Activated naive CD8-positive, alpha-beta T cell treated with anti-CD3 and anti-CD28 coated beads, Interleukin-2, amount 10 ng/mL, durations not matched to agents 7 days and 5 days (primary cell): Measurements from ENCODE around the gene MYH7. TPM values are rescaled to one million over a fixed set of nuclear protein-coding genes. Genes with fewer than 3 reads are reported as not detected.

Experiments used
- ATAC-seq: fragments of 150-1000 bp; cut with Tn5 transposase; one replicate; pipeline ENCODE4 v1.10.0; 2021; ENCODE audit warnings: low read depth, moderate library complexity
- POLR2A ChIA-PET: fragments of 350-600 bp; sonication (Branson Sonifier 250); formaldehyde crosslinking; loops from one replicate; lab custom pipeline; 2021; ENCODE audit warnings: antibody characterized with exemption; lab: Charles Lee
- DNase-seq: peaks from one replicate; pipeline ENCODE4 v3.0.0; 2021
- H3K27ac Mint-ChIP-seq: one replicate; pipeline ENCODE4 v1.8.0; 2022; ENCODE audit warnings: mild to moderate bottlenecking, mixed read lengths
- H3K27me3 Mint-ChIP-seq: one replicate; pipeline ENCODE4 v1.8.0; 2022; ENCODE audit warnings: mild to moderate bottlenecking, moderate library complexity, mixed read lengths
- H3K36me3 Mint-ChIP-seq: one replicate; pipeline ENCODE4 v1.8.0; 2021; ENCODE audit warnings: mild to moderate bottlenecking, mixed read lengths
- H3K4me1 Mint-ChIP-seq: one replicate; pipeline ENCODE4 v1.8.0; 2021; ENCODE audit warnings: mixed read lengths
- H3K4me3 Mint-ChIP-seq: one replicate; pipeline ENCODE4 v1.8.0; 2022; ENCODE audit warnings: mild to moderate bottlenecking, moderate library complexity, mixed read lengths
- H3K9me3 Mint-ChIP-seq: one replicate; pipeline ENCODE4 v1.8.0; 2021; ENCODE audit warnings: mixed read lengths
- total RNA-seq, 2 experiments: library from RNA; stranded (reverse); gene quantifications; one replicate each; pipeline ENCODE4 v1.2.3, GENCODE V29; 2021

MYH7 gene
- total RNA-seq, 2 experiments from 2014 or later: not detected

DNA sequence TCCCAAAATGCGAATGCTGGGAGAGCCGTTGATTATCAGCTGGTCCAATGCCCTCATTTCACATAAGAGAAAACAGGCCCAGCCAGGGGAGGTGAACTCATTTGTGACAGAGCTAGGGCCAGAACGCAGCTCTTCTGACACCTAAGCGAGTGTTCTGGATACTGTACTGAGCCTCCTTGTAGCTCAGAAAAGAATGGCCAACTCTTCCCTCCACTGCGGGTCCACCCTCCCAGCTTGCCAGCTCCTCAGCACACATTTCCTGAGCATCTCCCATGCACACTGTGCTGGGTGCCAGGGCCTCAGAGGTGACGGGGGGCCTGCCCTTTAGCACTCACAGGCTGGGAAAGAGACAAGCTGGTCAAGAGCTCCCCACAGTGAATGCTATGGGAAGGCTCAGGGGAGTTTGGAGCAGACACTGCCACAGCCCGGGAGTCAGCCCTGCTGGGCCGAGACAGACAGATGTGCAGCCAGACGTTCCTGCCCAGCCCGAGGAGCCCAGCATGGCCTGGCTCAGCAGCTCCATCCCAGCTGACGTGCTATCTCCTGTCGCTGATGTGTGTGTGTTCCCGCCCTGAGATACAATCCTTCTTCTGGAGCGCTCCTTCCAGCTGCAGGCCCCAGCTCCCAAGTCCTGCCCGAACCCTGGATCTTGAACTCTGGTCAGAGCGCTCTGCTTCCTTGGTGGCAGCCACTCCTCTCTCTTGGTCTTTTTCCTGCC is 55.1 kb downstream of the MYH7 start:
- ATAC-seq: peak; percentile 14
- Mint-ChIP-seq H3K36me3 (no peaks in the 10 kb centered on the region), H3K4me3 (no peak overlapping the region), H3K4me1 (peaks cover 9% of the 10 kb centered on the region), H3K27me3 (peaks cover 9% of the 10 kb centered on the region), H3K27ac (no peak overlapping the region), H3K9me3 (no peaks in the 10 kb centered on the region)
- DNase-seq: no peak
- POLR2A ChIA-PET: interaction anchor here (0.7 to 1.6 kb wide), 3 partner anchors 54 to 59 kb away, joined by 3 to 11 read pairs (median 5); partner anchors contain the start of gene PABPN1

DNA sequence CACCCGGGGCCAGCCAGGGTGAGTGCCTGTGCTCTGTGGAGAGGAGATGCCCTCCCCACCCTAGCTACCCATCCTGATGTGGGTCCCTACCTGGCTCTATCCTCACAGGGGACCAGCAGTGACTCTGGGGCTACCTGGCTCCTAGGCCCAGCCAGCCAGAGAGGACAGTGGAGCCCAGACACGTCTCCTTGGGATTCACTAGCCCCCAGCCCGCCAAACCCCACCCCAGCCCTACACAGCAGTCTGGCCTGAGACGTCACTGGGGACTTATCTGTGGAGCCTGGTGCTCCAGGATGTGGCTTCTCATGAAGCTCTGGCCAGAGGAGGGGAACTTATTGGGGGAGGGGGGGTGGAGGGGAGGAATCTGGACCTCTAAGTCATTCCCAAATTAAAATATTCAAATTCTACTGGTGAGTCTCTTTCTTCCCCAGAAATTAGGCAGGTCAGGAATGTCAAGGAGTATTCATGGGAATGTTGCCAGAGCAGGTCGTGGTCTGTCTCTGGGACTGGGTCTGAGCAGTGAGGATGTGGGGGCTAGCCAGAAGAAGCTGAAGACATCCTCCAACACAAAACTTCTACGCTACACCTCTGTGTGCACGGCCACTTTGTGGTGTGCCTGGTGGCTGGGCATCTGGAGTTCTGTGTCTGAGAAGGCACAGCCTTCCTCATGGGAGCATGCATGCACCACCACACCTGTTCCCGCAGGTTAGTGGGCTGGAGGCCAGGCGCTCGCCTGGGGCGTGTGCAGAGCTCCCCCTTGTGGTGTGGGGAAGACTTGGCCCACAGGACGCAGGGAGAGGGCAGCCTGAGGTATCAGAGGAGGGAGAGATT is 55.9 kb downstream of the MYH7 start:
- Mint-ChIP-seq H3K36me3 (no peaks in the 10 kb centered on the region), H3K4me3 (no peak overlapping the region), H3K4me1 (peaks cover 9% of the 10 kb centered on the region), H3K9me3 (no peaks in the 10 kb centered on the region), H3K27me3 (peaks cover 9% of the 10 kb centered on the region), H3K27ac (no peak overlapping the region)
- POLR2A ChIA-PET: interaction anchor here (0.7 to 1.6 kb wide), 4 partner anchors 53 to 828 kb away, joined by 3 to 11 read pairs (median 4); partner anchors contain the start of gene PABPN1
- DNase-seq (peak; percentile 74), ATAC-seq (peak; percentile 81)

DNA sequence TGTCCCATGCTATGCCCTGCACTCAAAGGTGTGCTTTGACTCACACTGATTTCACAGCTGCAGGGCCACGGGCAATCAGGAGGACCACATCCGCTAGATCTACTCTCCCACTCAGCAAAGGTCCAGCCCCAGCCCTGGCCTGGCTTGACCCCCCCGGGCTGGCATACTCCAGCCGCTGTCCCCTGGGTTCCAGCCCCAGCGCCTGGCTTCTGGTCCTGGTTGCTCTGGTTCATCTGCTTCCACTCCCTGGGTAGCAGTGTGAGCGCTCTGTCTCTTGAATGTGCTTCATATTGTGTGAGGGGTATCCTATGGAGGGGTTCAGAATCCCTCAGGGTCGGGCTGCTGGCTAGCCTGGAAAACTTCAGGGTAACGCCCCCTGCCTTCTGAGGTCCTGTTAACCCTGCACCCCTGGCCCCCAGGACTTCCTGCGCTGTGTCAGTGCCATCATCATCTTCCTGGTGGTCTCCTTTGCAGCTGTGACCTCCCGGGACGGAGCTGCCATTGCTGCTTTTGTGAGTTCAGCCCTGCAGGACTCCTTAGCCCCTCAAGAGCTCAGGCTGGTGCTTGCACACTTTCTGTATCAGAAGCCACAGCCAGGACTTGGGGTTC is 56.7 kb downstream of the MYH7 start:
- DNase-seq: no peak
- ATAC-seq: no peak
- H3K36me3 Mint-ChIP-seq: no peaks in the 10 kb centered on the region
- no peak overlapping the region for H3K27ac Mint-ChIP-seq
- no peaks in the 10 kb centered on the region for H3K9me3 Mint-ChIP-seq
- no peak overlapping the region for H3K4me3 Mint-ChIP-seq
- peaks cover 9% of the 10 kb centered on the region for H3K4me1 Mint-ChIP-seq
- POLR2A ChIA-PET: no interaction called here
- H3K27me3 Mint-ChIP-seq: peaks cover 9% of the 10 kb centered on the region

DNA sequence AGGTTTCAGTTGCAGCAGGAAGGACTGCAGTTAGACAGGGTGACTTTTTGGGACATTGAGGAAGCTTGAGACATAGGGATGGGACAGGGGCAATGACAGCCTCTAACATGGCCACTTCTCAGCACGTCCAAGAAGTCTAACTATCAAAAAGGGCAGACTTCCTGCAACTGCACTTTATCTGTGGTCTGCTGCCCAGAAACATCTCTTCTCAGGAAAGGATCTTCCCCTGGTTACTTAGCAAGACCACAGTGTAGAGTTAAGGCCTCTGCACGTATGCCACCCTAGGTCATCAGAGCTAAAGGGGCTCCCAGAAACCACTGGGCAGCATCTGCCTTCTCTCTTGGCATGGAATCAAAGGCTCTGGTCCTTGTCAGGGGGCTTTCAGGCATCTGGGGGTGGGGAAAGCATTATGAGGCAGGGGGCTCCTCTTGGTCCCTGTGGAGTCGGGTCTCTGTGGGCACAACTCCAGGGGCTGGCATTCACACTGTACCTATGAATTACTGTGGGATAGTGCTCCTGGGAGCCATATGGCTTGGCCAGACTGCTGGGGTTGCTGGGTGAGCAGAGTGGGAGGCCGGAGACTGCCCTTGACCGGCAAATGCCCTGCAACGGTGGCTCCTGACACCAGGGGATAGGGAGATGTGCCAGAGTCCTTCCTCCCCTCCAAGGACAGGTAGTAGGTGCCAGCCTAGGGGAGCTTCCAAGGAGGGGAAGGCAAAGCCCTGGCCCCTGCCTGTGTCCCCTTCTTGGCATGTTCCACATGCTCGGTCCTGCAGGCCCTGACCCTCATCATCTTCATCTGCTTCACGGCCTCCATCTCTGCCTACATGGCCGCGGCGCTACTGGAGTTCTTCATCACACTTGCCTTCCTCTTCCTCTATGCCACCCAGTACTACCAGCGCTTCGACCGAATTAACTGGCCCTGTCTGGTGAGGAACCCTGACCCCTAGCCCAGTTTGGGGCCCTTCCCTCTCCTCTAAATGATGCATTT is 57.6 kb downstream of the MYH7 start:
- Mint-ChIP-seq H3K4me1 (peaks cover 9% of the 10 kb centered on the region), H3K36me3 (no peaks in the 10 kb centered on the region), H3K27me3 (peaks cover 9% of the 10 kb centered on the region), H3K27ac (no peak overlapping the region), H3K9me3 (no peaks in the 10 kb centered on the region), H3K4me3 (no peak overlapping the region)
- no peak for ATAC-seq
- DNase-seq: no peak
- POLR2A ChIA-PET: no interaction called here

DNA sequence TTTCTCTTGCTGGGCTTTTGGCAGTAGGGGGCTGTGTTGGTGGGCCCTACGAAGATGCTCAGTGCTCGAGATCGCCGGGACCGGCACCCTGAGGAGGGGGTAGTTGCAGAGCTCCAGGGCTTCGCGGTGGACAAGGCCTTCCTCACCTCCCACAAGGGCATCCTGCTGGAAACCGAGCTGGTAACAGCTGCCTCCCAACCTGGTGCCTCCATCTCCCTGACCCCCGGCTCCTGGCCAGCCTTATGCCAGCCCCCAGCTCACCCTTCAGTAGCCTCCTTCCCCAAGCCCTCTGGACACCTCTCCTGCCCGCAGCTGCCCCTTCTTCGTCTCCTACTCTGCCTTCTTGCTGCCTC is 58.3 kb downstream of the MYH7 start:
- Mint-ChIP-seq H3K36me3 (no peaks in the 10 kb centered on the region), H3K4me1 (peaks cover 10% of the 10 kb centered on the region), H3K9me3 (no peaks in the 10 kb centered on the region), H3K27me3 (peaks cover 4% of the 10 kb centered on the region), H3K27ac (no peak overlapping the region), H3K4me3 (no peak overlapping the region)
- no peak for DNase-seq
- POLR2A ChIA-PET: no interaction called here
- ATAC-seq: no peak

DNA sequence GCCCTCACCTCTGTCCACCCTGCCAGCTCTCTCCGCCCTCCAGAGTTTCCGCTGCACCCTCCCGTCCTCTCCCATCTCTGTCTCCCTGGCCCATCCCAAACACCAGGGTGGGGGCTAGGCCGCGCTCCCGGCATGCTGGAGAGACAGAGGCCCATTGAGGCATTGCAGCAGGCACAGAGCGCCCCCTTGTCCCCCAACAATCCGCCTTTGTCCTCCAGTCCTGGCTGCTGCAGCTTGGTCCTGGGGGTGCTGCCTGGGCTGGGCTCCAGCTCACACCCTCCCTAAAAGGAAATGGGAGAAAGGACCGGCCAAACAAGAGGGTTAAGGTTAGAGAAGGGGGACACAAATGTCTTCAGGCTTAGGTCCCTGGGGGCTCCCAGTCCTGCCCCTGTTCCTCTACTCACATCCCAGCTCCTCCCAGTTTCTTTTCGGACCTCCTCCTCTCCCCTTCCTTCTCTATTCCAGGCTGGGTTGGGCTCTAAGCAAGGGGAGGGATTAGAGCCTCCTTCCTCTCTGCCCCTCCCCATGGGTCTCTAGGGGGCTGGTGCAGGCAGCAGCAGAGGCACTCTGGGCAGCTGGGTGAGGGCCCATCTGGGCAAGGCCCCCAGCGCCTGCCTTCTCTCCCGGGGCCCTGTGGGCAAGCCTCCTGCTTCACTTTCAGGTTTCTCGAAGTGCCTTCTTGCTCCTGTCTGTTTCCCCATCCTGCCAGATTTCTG is 58.8 kb downstream of the MYH7 start, which contains the start of gene CMTM5:
Gene CMTM5 (plus strand): TSS at position 565 of the 716 bp plus-strand sequence. CDS start 206 bp downstream, outside the sequence.
- H3K4me3 Mint-ChIP-seq: no peak within 1 kb of the TSS
- peaks cover 14% of the 10 kb centered on the region for H3K4me1 Mint-ChIP-seq
- no peaks in the 10 kb centered on the region for H3K9me3 Mint-ChIP-seq
- H3K27ac Mint-ChIP-seq: no peak within 1 kb of the TSS
- POLR2A ChIA-PET: no interaction called here
- DNase-seq: no peak
- no peaks in the 10 kb centered on the region for H3K36me3 Mint-ChIP-seq
- no peak for ATAC-seq
- no peaks in the 10 kb centered on the region for H3K27me3 Mint-ChIP-seq

DNA sequence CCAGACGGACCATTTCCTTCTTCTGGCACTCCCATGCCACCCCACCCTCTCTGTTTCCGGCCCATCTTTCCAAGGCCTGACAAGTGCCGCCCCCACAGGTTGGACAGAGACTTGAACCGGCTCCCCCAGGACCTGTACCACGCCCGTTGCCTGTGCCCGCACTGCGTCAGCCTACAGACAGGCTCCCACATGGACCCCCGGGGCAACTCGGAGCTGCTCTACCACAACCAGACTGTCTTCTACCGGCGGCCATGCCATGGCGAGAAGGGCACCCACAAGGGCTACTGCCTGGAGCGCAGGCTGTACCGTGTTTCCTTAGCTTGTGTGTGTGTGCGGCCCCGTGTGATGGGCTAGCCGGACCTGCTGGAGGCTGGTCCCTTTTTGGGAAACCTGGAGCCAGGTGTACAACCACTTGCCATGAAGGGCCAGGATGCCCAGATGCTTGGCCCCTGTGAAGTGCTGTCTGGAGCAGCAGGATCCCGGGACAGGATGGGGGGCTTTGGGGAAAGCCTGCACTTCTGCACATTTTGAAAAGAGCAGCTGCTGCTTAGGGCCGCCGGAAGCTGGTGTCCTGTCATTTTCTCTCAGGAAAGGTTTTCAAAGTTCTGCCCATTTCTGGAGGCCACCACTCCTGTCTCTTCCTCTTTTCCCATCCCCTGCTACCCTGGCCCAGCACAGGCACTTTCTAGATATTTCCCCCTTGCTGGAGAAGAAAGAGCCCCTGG is 59.8 kb downstream of the MYH7 start:
- Mint-ChIP-seq H3K4me1 (peaks cover 20% of the 10 kb centered on the region), H3K36me3 (no peaks in the 10 kb centered on the region), H3K4me3 (no peak overlapping the region), H3K27me3 (no peaks in the 10 kb centered on the region), H3K9me3 (peaks cover 2% of the 10 kb centered on the region), H3K27ac (no peak overlapping the region)
- ATAC-seq (no peak), DNase-seq (no peak)
- POLR2A ChIA-PET: no interaction called here

DNA sequence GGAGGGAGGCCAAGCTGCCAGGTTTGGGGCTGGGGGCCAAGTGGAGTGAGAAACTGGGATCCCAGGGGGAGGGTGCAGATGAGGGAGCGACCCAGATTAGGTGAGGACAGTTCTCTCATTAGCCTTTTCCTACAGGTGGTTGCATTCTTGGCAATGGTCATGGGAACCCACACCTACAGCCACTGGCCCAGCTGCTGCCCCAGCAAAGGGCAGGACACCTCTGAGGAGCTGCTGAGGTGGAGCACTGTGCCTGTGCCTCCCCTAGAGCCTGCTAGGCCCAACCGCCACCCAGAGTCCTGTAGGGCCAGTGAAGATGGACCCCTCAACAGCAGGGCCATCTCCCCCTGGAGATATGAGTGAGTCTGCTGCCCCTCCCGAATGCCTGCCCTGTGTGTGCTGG is 62.4 kb downstream of the MYH7 start:
- peaks cover 19% of the 10 kb centered on the region for H3K4me1 Mint-ChIP-seq
- peaks cover 10% of the 10 kb centered on the region for H3K27me3 Mint-ChIP-seq
- no peak overlapping the region for H3K27ac Mint-ChIP-seq
- ATAC-seq: no peak
- no peaks in the 10 kb centered on the region for H3K36me3 Mint-ChIP-seq
- POLR2A ChIA-PET: no interaction called here
- no peak overlapping the region for H3K4me3 Mint-ChIP-seq
- H3K9me3 Mint-ChIP-seq: peaks cover 2% of the 10 kb centered on the region
- no peak for DNase-seq

DNA sequence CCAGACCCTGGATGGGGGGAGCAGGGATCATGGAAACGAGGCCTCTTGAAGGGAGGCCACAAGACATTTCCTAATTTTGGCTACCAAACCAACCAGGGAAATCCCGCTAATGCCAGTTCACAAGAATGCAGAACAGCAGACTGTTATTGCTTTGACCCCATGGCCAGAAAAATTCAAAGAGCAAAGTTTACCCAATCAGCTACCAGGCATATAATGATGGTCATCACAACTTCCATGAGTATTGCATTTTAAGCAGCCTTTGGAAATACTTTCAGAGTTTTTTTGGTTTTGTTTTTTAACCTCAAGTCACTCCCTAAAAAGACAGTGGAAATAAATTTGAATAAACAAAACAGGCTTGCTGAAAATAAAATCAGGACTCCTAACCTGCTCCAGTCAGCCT is 63.0 kb downstream of the MYH7 start, which contains the start of gene IL25:
Gene IL25 (plus strand): TSS at position 301 of the 400 bp plus-strand sequence.
- Mint-ChIP-seq H3K9me3 (peaks cover 2% of the 10 kb centered on the region), H3K27ac (peak within 1 kb of the TSS; percentile 80), H3K27me3 (peaks cover 15% of the 10 kb centered on the region), H3K36me3 (no peaks in the 10 kb centered on the region), H3K4me3 (peak within 1 kb of the TSS; percentile 54), H3K4me1 (peaks cover 15% of the 10 kb centered on the region)
- POLR2A ChIA-PET: interaction anchor here (0.9 kb wide), 1 partner anchor 43 kb away, joined by 3 read pairs; no protein-coding TSS in a partner anchor
- ATAC-seq (no peak), DNase-seq (no peak)

DNA sequence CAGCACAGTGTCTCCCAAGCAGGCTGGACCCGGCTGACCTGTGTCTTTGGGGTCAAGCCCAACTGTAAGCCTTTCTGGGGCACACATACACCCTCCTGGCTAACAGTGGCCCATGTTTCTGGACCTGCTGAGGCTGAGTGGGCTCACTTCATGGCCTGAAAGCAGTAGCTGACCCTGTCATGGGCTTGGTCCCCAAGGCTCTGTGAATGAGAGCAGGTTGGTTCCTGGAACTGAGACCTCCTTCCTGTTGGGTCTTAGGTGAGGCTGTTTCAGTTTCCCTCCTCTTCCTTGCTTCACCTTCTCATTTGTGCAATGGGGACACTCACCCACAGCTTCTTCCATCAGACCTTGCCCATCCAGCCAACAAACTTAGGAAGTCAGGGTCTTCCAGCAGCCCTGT is 63.6 kb downstream of the MYH7 start:
- Mint-ChIP-seq H3K9me3 (peaks cover 2% of the 10 kb centered on the region), H3K36me3 (no peaks in the 10 kb centered on the region), H3K4me1 (peaks cover 13% of the 10 kb centered on the region), H3K27me3 (peaks cover 22% of the 10 kb centered on the region), H3K27ac (peak overlapping the region; percentile 80), H3K4me3 (peak overlapping the region; percentile 54)
- DNase-seq (no peak), ATAC-seq (peak; percentile 67)
- POLR2A ChIA-PET: interaction anchor here (0.9 kb wide), 1 partner anchor 43 kb away, joined by 3 read pairs; no protein-coding TSS in a partner anchor

DNA sequence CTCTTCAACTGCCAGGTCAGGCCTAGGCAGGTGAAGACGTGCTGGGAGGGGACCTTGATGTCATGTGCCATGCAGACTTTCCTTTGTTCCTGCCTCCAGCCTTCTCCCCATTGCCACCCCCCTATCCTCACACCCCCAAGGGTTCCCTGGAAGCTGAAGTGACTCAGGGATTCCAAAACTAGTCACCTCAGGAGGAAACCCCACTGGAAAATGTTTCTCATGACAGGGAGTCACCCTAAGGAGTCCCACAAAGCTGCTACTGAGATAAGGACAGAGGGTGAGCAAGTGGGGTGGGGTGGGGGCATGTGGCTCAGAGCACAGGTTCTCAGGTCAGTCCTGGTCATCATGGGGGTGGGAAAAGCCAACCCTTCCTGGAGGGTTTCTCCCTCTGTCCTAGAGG is 65.2 kb downstream of the MYH7 start:
- ATAC-seq: no peak
- Mint-ChIP-seq H3K4me1 (peaks cover 13% of the 10 kb centered on the region), H3K4me3 (no peak overlapping the region), H3K36me3 (no peaks in the 10 kb centered on the region), H3K27ac (no peak overlapping the region), H3K9me3 (peaks cover 2% of the 10 kb centered on the region), H3K27me3 (peaks cover 27% of the 10 kb centered on the region)
- POLR2A ChIA-PET: interaction anchor here (0.6 kb wide), 1 partner anchor 856 kb away, joined by 8 read pairs; no protein-coding TSS in a partner anchor
- no peak for DNase-seq
